Esophagus (tissue), 2 donors: ENCODE measurements around the gene PIK3CB. TPM values are rescaled to one million over a fixed set of nuclear protein-coding genes. Genes with fewer than 3 reads are reported as not detected.

Experiments used
- H3K27ac ChIP-seq, 2 donors: one replicate each; pipeline ENCODE4 v1.5.1; 2013; ENCODE audit warnings: low read depth in 2 of 2, mild to moderate bottlenecking in 2 of 2, inconsistent platforms in 1 of 2, low read length in 1 of 2, moderate library complexity in 1 of 2
- H3K27me3 ChIP-seq, 2 donors: one replicate each; pipeline ENCODE4 v1.6.1; 2013; ENCODE audit warnings: low read length in 2 of 2, control low read depth in 1 of 2, mild to moderate bottlenecking in 1 of 2; ENCODE audit not compliant: insufficient read depth in 2 of 2, control insufficient read depth in 1 of 2
- H3K36me3 ChIP-seq, 2 donors: one replicate each; pipeline ENCODE4 v1.6.1; 2013; ENCODE audit warnings: low read length in 1 of 2; ENCODE audit not compliant: control insufficient read depth in 2 of 2, insufficient read depth in 2 of 2
- H3K4me1 ChIP-seq, 2 donors: one replicate each; pipeline ENCODE4 v1.6.1; 2013; ENCODE audit warnings: low read length in 1 of 2; ENCODE audit not compliant: control insufficient read depth in 2 of 2, insufficient read depth in 2 of 2
- H3K4me3 ChIP-seq, 2 donors: one replicate each; pipeline ENCODE4 v1.5.1; 2013; ENCODE audit warnings: low read length in 2 of 2, mild to moderate bottlenecking in 2 of 2, low read depth in 1 of 2, moderate library complexity in 1 of 2
- H3K9me3 ChIP-seq, 2 donors: one replicate each; pipeline ENCODE4 v1.6.1; 2013; ENCODE audit warnings: mild to moderate bottlenecking in 2 of 2, low read depth in 1 of 2, low read length in 1 of 2, moderate library complexity in 1 of 2; ENCODE audit not compliant: control insufficient read depth in 2 of 2, insufficient read depth in 1 of 2
- WGBS, 2 donors: extraction: QIAGEN DNeasy Blood & Tissue Kit; methylation state at CpG; one replicate each; pipeline ENCODE4 v1.1.7; 2013; 5-methylcytosine and 5-hydroxymethylcytosine counted together
- polyA plus RNA-seq, 2 donors: library from polyadenylated mRNA; stranded (reverse); fragments of 200-250 nt; gene quantifications; one replicate each; pipeline ENCODE4 v1.2.3, GENCODE V29; 2013
- donor health status: healthy with polysubstance abuse.
- donor health status: Bipolar disorder and iron deficiency.

Gene PIK3CB
- polyA plus RNA-seq, 2 donors: 7.5 to 10.6 TPM

GRCh38 chr3:138774529-138775253, 60.0 kb downstream of the PIK3CB start:
- no peak overlapping the region for H3K27ac ChIP-seq
- H3K4me1 ChIP-seq: no peaks in the 10 kb centered on the region
- no peaks in the 10 kb centered on the region for H3K27me3 ChIP-seq
- no peaks in the 10 kb centered on the region for H3K9me3 ChIP-seq
- H3K36me3 ChIP-seq: no peaks in the 10 kb centered on the region
- no peak overlapping the region for H3K4me3 ChIP-seq

GRCh38 chr3:138771585-138771984, 63.1 kb downstream of the PIK3CB start:
- Histone ChIP-seq H3K4me1 (no peaks in the 10 kb centered on the region), H3K4me3 (no peak overlapping the region), H3K27me3 (no peaks in the 10 kb centered on the region), H3K9me3 (peaks cover 7 to 12% of the 10 kb centered on the region in 2 donors), H3K36me3 (peaks cover 0 to 11% of the 10 kb centered on the region in 2 donors), H3K27ac (no peak overlapping the region)
- 95 to 96% methylated on average over 2 of the region's 2 CpGs for WGBS, 2 donors

DNA sequence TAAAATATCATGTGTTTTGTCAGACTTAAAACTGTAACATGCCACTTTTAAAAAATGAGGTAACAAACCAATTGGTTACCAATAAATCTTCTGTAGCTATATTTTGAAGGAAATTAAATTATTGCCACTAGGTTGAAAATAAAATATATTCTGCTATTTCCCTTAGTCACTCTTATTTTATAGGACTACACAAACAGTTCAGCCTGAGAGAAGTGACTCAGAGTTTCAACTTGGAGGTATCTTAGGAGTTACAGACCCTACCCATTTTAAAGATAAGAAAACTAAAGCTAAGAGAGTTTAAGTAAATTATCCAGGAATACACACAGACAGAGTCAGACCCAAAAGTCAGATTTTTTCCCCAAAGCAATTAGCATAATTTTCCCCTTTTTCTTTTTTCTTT, 65.1 kb downstream of the PIK3CB start:
- H3K4me1 ChIP-seq: no peaks in the 10 kb centered on the region
- no peak overlapping the region for H3K4me3 ChIP-seq
- peaks cover 0 to 11% of the 10 kb centered on the region in 2 donors for H3K36me3 ChIP-seq
- no peaks in the 10 kb centered on the region for H3K27me3 ChIP-seq
- peaks cover 7 to 12% of the 10 kb centered on the region in 2 donors for H3K9me3 ChIP-seq
- no peak overlapping the region for H3K27ac ChIP-seq

GRCh38 chr3:138768946-138769345, 65.8 kb downstream of the PIK3CB start:
- Histone ChIP-seq H3K27me3 (no peaks in the 10 kb centered on the region), H3K27ac (no peak overlapping the region), H3K4me3 (no peak overlapping the region), H3K4me1 (no peaks in the 10 kb centered on the region), H3K36me3 (peaks cover 0 to 11% of the 10 kb centered on the region in 2 donors), H3K9me3 (peaks cover 7 to 12% of the 10 kb centered on the region in 2 donors)
- 97 to 99% methylated on average over 4 to 5 of the region's 5 CpGs for WGBS, 2 donors

GRCh38 chr3:138768125-138768524, 66.6 kb downstream of the PIK3CB start:
- WGBS, 2 donors: 100% methylated on average over 1 of the region's 1 CpG

DNA sequence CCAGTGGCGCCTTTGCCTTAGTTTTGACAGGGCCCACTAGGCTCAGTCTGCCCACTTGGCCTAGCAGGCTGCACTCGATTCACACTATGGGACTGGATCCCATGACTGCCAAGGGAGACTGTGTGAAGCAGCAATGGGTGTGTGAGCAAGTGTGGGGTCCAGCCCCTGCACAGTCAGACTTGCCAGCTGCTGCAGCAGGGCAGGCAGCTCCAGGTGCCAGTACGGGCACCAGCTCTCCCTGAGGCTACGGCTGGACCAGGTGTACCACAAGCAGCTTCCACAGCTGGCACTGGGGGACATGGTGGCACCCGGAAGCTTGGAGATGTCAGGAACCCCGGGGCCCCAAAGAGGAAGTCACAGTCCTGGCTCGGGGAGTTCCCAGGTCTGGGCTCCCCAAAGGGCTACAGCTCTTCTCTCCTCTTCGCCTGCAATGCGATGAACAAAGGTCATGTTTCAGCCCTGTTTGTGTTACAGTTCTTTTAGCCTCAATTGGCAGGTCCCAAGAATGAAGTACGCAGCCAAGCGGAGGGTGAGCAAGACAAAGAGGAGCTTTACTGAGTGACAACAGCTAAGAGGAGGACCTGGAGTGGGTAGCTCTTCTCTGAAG, 67.1 kb downstream of the PIK3CB start:
- peaks cover 0 to 11% of the 10 kb centered on the region in 2 donors for H3K36me3 ChIP-seq
- H3K27ac ChIP-seq: no peak overlapping the region
- H3K27me3 ChIP-seq: no peaks in the 10 kb centered on the region
- H3K4me3 ChIP-seq: no peak overlapping the region
- peaks cover 7 to 12% of the 10 kb centered on the region in 2 donors for H3K9me3 ChIP-seq
- WGBS, 2 donors: 97% methylated on average over 11 of the region's 11 CpGs
- no peaks in the 10 kb centered on the region for H3K4me1 ChIP-seq

More at GRCh38 chr3:138768125-138768524, 66.6 kb downstream of the PIK3CB start:
- peaks cover 0 to 11% of the 10 kb centered on the region in 2 donors for H3K36me3 ChIP-seq
- H3K4me3 ChIP-seq: no peak overlapping the region
- no peaks in the 10 kb centered on the region for H3K4me1 ChIP-seq
- H3K27me3 ChIP-seq: no peaks in the 10 kb centered on the region
- peaks cover 7 to 12% of the 10 kb centered on the region in 2 donors for H3K9me3 ChIP-seq
- no peak overlapping the region for H3K27ac ChIP-seq

DNA sequence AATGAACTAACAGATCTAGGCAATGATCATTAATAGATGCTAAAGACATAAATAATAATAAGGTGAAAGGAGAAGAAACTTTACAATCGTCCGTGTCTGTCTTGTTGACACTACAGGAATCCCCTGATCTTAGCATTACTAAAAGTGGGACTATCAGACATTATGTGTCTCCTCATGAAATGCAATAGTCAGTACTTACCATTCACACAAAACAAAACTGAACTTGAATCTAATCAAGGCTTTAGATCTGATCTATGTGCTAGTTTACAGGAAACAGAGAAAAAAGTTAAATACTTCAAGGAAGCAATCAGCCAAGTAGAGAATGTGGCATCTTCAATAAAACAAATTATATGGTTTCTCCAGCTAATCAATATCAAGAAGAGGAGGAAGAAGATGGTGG, 73.7 kb downstream of the PIK3CB start:
- no peaks in the 10 kb centered on the region for H3K4me1 ChIP-seq
- no peaks in the 10 kb centered on the region for H3K9me3 ChIP-seq
- no peaks in the 10 kb centered on the region for H3K36me3 ChIP-seq
- 86 to 96% methylated on average over 2 of the region's 2 CpGs for WGBS, 2 donors
- no peak overlapping the region for H3K27ac ChIP-seq
- H3K27me3 ChIP-seq: no peaks in the 10 kb centered on the region
- H3K4me3 ChIP-seq: no peak overlapping the region

DNA sequence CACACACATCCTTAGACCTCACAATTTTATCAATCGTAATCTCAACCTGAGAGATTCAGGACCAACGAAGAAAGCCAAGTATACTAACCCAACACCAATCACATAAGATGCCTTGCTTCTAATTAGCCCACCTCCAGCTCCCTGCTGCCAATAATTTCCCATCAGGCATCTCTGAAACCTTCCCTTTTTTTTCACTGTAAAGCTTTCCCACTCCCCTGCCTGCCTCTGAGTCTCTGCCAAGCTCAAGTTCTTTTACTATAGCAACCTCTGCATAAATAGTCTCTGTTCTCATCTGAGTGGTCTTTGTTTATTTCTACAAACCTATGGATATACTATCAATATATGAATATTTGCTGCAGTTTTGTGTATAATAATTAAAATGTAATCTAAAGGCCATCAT, 86.5 kb downstream of the PIK3CB start:
- H3K4me1 ChIP-seq: no peaks in the 10 kb centered on the region
- H3K27ac ChIP-seq: no peak overlapping the region
- 83 to 96% methylated on average over 2 of the region's 2 CpGs for whole genome bisulfite sequencing, 2 donors
- H3K27me3 ChIP-seq: no peaks in the 10 kb centered on the region
- H3K9me3 ChIP-seq: no peaks in the 10 kb centered on the region
- peaks cover 0 to 3% of the 10 kb centered on the region in 2 donors for H3K36me3 ChIP-seq
- no peak overlapping the region for H3K4me3 ChIP-seq

DNA sequence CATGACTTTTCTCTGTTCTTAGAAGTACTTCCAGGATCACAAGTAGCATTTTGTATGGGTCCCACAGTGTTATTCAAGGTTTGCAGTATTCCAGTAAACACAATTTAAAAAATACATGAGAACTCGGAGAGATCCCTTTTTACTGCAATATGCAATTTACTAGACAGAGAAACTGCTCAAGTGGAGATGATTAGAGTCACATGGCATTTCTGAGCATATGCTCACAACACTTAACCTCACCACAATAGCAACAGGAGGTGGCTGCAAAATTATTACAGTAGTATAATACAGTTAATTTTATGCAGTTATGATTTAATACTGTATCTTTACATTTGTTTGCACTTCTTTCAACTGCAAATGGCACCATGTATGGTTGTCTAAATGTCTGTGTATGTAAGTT, 87.5 kb downstream of the PIK3CB start:
- Histone ChIP-seq H3K9me3 (no peaks in the 10 kb centered on the region), H3K36me3 (no peaks in the 10 kb centered on the region)

DNA sequence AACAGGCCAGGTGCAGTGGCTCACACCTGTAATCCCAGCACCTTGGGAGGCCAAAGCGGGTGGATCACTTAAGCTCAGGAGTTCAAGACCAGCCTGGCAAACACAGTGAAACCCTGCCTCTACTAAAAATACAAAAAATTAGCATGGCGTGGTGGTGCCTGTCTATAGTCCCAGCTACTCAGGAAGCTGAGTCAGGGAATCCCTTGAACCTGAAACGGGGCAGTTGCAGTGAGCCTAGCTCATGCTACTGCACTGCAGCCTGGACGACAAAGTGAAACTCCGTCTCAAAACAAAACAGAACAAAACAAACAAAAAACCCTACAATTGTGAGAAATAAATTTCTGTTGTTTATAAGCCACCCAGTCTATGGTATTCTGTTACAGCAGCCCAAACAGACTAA, 94.7 kb downstream of the PIK3CB start:
- no peaks in the 10 kb centered on the region for H3K4me1 ChIP-seq
- no peak overlapping the region for H3K27ac ChIP-seq
- no peak overlapping the region for H3K4me3 ChIP-seq
- H3K36me3 ChIP-seq: peaks cover 0 to 2% of the 10 kb centered on the region in 2 donors
- H3K9me3 ChIP-seq: no peaks in the 10 kb centered on the region
- 85 to 90% methylated on average over 5 of the region's 5 CpGs for WGBS, 2 donors
- H3K27me3 ChIP-seq: no peaks in the 10 kb centered on the region

More for the DNA sequence above, 87.5 kb downstream of the PIK3CB start:
- Histone ChIP-seq H3K27me3 (no peaks in the 10 kb centered on the region), H3K27ac (no peak overlapping the region), H3K4me1 (no peaks in the 10 kb centered on the region), H3K4me3 (no peak overlapping the region)
- WGBS, 2 donors: 90 to 91% methylated on average over 1 of the region's 1 CpG
